ENCODE results near the gene PDE4D. TPM values are rescaled to one million over a fixed set of nuclear protein-coding genes. Genes with fewer than 3 reads are reported as not detected.

PDE4D gene
- total RNA-seq, 2 experiments from 2014 or later = 0.50 to 0.51 TPM

GRCh38 chr5:59506285-59506877 lies 387.1 kb downstream of the PDE4D start:
- BruUV-seq (replicated peaks) = no TSS peak
- peak; percentile 57 for DNase-seq (ENCODE audit: low spot score)
- no peak overlapping the region for H3K4me3 ChIP-seq (ENCODE audit: low read depth, low read length, poor library complexity, severe bottlenecking)
- H3K9me3 ChIP-seq (ENCODE audit: low read length) = no peaks in the 10 kb centered on the region
- intact Hi-C loops (cut with micrococcal nuclease; ENCODE audit: unreplicated experiment) = loop anchor here (1.0 to 2.0 kb wide), 4 partner anchors 154 to 292 kb away; no protein-coding TSS in a partner anchor
- no peaks in the 10 kb centered on the region for H3K4me1 ChIP-seq (ENCODE audit: insufficient read depth, low read length, poor library complexity, severe bottlenecking)
- ChIA-PET POLR2A (interaction anchor here (0.8 kb wide), 1 partner anchor 576 kb away, joined by 3 read pairs; no protein-coding TSS in a partner anchor), CTCF (ENCODE audit: unreplicated experiment) (interaction anchor here (1.1 kb wide), 1 partner anchor 219 kb away, joined by 3 read pairs; no protein-coding TSS in a partner anchor)
- no peak overlapping the region for H3K27ac ChIP-seq (ENCODE audit: low read depth, low read length, poor library complexity, severe bottlenecking)
- H2AFZ ChIP-seq (ENCODE audit: low read length) = no peak overlapping the region
- H4K20me1 ChIP-seq (ENCODE audit: insufficient read depth, low read length) = no peaks in the 10 kb centered on the region
- H3K4me2 ChIP-seq (ENCODE audit: low read length) = no peak overlapping the region
- no peaks in the 10 kb centered on the region for H3K79me2 ChIP-seq (ENCODE audit: insufficient read depth, low read depth, low read length)
- TF ChIP-seq EZH2phosphoT487 (IDR thresholded peaks at IDR 0.05; ENCODE audit: borderline replicate concordance, low read depth, low read length) (no peak), CTCF (conservative IDR thresholded peaks at IDR 0.05; ENCODE audit: low read length) (peak; percentile 92)
- no peaks in the 10 kb centered on the region for H3K9me2 ChIP-seq (ENCODE audit: insufficient read depth, low read length)
- no peaks in the 10 kb centered on the region for H3K36me3 ChIP-seq (ENCODE audit: insufficient read depth, low read length)

- no peak for DNase-seq (ENCODE audit: low spot score)
- Histone ChIP-seq H3K27ac (ENCODE audit: low read depth, low read length, poor library complexity, severe bottlenecking) (no peak overlapping the region), H3K79me2 (ENCODE audit: insufficient read depth, low read depth, low read length) (no peaks in the 10 kb centered on the region), H2AFZ (ENCODE audit: low read length) (no peak overlapping the region), H4K20me1 (ENCODE audit: insufficient read depth, low read length) (no peaks in the 10 kb centered on the region), H3K4me3 (ENCODE audit: low read depth, low read length, poor library complexity, severe bottlenecking) (no peak overlapping the region), H3K4me1 (ENCODE audit: insufficient read depth, low read length, poor library complexity, severe bottlenecking) (no peaks in the 10 kb centered on the region), H3K36me3 (ENCODE audit: insufficient read depth, low read length) (no peaks in the 10 kb centered on the region), H3K9me3 (ENCODE audit: low read length) (no peaks in the 10 kb centered on the region), H3K4me2 (ENCODE audit: low read length) (no peak overlapping the region), H3K9me2 (ENCODE audit: insufficient read depth, low read length) (no peaks in the 10 kb centered on the region)
- TF ChIP-seq EZH2phosphoT487 (IDR thresholded peaks at IDR 0.05; ENCODE audit: borderline replicate concordance, low read depth, low read length) = no peak
- TF ChIP-seq CTCF (conservative IDR thresholded peaks at IDR 0.05; ENCODE audit: low read length) = no peak
- POLR2A ChIA-PET = no interaction called here
- no TSS peak for BruUV-seq (replicated peaks)
- intact Hi-C loops (cut with micrococcal nuclease; ENCODE audit: unreplicated experiment) = no loop called here
- CTCF ChIA-PET (ENCODE audit: unreplicated experiment) = no interaction called here
Measured at GRCh38 chr5:59504043-59504442, 389.5 kb downstream of the PDE4D start.

- CTCF ChIA-PET (ENCODE audit: unreplicated experiment) = no interaction called here
Measured at GRCh38 chr5:59503220-59503619, 390.3 kb downstream of the PDE4D start.

More at GRCh38 chr5:59503220-59503619, 390.3 kb downstream of the PDE4D start:
- Histone ChIP-seq H3K4me1 (ENCODE audit: insufficient read depth, low read length, poor library complexity, severe bottlenecking) (no peaks in the 10 kb centered on the region), H3K27ac (ENCODE audit: low read depth, low read length, poor library complexity, severe bottlenecking) (no peak overlapping the region), H3K36me3 (ENCODE audit: insufficient read depth, low read length) (no peaks in the 10 kb centered on the region), H4K20me1 (ENCODE audit: insufficient read depth, low read length) (no peaks in the 10 kb centered on the region), H3K4me3 (ENCODE audit: low read depth, low read length, poor library complexity, severe bottlenecking) (no peak overlapping the region), H3K9me2 (ENCODE audit: insufficient read depth, low read length) (no peaks in the 10 kb centered on the region), H3K79me2 (ENCODE audit: insufficient read depth, low read depth, low read length) (no peaks in the 10 kb centered on the region), H3K4me2 (ENCODE audit: low read length) (no peak overlapping the region), H2AFZ (ENCODE audit: low read length) (no peak overlapping the region), H3K9me3 (ENCODE audit: low read length) (no peaks in the 10 kb centered on the region)
- intact Hi-C loops (cut with micrococcal nuclease; ENCODE audit: unreplicated experiment) = no loop called here
- no peak for DNase-seq (ENCODE audit: low spot score)
- POLR2A ChIA-PET = interaction anchor here (1.4 kb wide), 1 partner anchor 17 kb away, joined by 4 read pairs; no protein-coding TSS in a partner anchor
- no TSS peak for BruUV-seq (replicated peaks)
- TF ChIP-seq CTCF (conservative IDR thresholded peaks at IDR 0.05; ENCODE audit: low read length) = no peak
- TF ChIP-seq EZH2phosphoT487 (IDR thresholded peaks at IDR 0.05; ENCODE audit: borderline replicate concordance, low read depth, low read length) = no peak
